GM19324 (cell line): Measurements from ENCODE around the gene STAMBPL1.

Source experiments
- ATAC-seq: cut with Tn5 transposase; IDR thresholded peaks from one replicate; pipeline ENCODE4 v1.9.1; 2021; ENCODE audit warnings: mild to moderate bottlenecking, moderate library complexity; ENCODE audit not compliant: unreplicated experiment, low FRiP score

The STAMBPL1 gene

DNA sequence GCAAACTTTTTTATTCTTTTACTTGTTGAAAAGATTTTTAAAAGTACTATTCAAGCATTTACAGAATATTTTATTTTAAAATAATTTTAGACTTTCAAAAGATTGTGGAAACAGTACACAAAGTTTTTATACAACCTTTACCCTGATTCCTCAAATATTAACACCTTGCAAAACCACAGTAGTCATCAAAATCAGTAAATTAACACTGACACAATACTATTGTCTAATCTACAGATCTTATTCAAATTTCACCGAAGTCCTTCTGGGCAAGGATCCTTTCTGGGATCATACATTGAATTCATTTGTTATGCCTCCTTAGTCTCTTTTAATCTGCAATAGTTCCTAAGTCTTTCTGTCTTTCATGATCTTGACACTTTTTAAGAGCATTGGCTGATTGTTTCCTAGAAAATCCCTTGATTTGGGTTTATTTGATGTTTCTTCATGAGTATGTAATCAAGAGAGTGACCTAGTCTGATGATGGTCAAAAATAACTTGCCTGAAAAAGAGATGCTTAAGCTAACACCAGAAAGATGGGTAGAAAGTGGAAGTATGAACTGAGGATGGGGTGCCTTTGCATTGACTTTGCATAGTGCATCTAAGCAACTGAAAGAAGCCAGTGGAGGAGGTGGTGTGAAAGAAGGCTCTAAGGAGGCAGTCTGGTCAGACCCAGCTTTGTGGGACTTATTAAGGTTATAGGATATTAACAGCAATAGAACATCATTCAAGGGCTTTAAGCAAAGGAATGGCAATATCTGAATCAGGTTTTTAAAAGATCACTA, 9.7 kb downstream of the STAMBPL1 start:
- peak; percentile 79 for ATAC-seq

DNA sequence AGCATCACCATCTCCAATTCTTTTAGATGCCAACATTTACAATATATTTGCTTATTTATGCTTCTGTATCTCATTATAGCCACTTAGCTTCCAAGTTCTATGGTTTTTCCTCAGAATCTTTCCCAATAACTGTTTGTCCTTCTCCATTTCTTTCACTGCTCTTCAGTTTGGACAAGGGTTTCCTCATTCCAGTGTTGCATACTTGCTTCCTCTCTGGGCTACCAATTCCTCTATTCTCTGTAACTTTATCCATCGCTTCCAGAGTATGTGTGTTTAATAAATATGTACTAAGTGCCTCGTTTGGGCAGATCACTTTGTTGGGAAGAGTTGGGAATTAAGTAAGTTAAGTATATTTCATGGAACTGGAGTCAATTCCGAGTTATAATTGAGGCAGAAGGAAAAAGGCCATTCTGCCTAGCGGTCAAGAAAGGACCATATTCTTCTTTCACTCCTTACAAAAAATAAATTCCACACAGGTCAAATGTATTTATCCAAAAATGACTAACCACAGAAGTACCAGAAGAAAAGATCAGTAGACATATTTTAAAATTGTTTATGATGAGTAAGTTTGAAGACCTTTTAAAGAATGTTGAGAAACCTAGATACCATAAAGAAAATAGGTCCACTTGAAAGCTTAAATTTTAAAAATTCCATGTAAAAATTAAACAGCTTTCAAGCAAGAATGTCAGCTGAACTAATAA, 10.8 kb downstream of the STAMBPL1 start:
- no peak for ATAC-seq

DNA sequence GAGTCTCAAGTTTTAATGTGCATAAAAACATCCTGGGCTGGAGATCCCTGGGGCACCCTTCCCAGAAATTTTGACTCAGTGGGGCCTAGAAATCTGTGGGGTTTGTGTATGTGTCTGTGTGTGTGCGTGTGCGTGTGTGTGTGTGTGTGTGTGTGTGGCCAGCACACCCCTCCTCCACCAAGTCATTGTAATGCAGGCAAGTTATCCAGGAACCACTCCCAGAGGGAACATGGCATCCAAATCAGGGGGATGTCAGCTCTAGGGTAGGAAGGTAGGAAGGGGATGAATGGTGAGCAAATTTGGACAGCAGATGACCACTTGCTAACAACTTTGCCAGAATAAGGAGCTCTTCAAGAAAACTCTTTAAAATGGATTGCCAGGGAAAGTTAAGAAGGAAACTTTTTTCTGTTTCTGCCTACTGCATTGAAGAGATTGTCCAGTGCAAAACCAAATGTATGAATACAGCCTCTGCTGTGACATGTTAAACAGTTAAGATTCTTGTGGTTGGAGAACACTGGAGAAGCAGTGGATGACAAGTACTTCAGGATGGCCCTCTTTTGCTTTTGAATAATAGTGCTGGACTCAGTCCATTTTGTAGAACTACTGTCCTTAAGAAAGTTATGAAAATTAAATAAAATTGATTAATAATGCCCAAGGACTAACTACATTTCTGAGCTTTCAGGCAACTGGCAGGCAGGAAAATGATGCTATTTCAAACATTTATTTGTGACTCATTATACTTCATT, 12.3 kb downstream of the STAMBPL1 start:
- no peak for ATAC-seq

DNA sequence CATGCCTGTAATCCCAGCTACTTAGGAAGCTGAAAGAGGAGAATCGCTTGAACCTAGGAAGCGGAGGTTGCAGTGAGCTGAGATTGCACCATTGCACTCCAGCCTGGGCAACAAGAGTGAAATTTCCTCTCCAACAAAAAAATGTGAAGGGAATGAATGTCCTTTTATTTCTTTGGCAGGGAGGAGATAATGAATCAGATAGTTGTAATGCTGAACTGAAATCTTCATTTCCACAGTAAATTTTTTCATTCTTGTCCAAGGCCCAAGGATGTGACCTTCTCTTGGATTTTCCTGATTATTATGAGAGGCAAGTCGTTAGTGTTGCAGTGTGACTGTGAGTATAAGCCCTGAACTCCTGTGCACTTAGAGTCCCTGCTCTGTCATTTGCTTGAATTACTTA, 13.6 kb downstream of the STAMBPL1 start:
- no peak for ATAC-seq

DNA sequence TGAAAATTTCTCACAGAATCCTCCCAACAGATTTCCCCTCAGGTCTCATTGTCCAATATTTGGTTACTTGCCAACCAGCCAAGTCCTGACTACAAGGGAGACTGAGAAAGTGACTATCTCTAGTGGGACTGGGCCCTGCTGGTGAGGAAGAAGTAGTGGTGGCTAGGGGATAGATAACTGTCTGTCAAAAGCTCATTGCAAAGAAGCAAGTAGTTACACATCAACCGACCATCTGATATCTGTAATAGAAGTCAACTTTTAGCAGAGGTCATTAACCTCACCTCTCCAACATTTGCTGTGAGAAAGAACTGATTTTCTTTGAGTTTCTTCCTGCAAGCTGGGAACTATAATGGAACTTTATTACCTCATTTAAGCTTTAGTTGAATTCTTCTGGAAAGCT, 15.2 kb downstream of the STAMBPL1 start:
- no peak for ATAC-seq

DNA sequence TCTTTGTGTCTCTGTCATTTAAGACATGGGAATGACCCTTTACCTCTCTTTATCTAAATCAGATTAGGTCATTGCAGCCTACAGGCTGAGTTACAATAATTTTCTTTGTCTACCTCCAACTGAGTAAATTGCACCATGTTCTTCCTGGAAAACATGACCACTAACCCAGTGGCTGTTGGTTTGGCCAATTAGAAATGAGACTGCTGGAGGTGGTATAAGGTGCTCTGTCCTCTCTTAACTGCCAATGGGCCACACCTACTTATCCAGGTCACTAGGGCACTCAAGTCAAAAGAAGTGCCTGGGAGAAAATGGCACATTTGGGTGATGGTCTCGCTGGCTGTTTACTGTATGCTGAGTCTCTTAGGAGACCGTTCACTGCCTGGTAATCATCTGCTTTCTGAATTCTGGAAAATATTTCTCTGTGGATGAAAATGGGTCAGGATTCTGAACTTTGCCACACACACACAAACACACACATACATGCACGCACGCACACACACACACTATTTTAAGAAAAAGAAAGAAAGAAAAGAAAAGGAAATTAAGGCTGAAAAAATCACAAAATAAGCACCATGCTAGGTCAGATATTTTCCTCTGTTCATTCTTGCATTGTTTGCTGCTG, 16.4 kb downstream of the STAMBPL1 start:
- no peak for ATAC-seq

DNA sequence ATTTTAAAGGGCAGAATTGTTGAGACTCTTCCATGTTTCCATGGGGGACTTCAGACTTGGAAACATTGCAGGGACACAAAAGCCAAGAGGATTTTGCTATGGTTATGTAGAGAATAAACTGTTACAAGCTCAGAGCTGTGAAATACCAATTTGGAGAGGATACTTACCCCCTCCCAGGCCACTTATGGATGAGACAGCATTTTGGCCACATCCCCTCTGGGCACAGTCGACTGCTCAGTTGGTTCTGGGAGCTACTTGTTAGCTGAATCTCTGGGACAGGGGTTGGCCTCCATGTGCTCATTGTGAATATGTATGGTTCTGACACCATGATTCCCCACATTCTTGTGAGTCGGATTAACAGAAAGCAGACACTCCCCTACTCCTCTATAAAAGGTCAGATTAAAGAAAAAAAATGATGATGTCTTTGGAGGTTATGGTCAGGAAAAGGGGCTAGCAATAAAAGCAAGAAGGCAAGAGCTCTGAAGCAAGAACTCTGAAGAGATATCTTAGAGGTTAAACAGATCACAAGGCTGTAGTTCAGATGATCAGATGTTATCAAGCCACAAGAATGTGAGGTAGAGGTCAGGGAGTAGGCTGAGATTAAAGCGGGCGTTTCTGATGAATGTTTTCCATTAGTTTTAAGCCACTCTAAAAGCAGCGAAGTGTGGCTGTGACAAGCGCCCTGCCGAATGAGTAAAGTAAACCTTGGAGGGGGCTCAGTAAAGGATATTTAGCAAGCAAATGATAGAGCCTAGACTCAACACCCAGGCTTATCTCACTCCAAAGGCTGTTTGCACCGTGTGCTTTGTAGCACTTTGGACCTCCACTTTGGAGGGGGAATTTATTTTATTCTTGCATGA, 17.2 kb downstream of the STAMBPL1 start:
- no peak for ATAC-seq

DNA sequence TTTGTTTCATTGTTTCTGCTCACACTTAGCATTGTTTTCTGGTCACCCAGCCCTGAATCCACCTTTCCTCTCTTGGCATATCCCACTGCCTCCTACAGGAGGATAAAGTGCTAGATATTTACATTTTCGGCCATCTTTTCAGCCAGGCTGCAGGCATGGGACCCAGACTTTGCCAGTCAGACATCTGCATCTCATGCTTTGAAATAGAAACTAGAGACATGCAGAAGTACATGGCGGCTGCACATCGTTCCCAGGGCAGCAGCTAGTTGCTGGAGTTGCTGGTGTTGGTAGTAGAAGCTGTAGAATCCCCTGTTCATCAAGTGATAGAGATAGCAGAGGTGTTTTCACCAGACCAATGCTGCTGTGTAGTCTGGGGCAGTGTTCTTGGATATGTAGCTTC, 18.7 kb downstream of the STAMBPL1 start:
- ATAC-seq = no peak

DNA sequence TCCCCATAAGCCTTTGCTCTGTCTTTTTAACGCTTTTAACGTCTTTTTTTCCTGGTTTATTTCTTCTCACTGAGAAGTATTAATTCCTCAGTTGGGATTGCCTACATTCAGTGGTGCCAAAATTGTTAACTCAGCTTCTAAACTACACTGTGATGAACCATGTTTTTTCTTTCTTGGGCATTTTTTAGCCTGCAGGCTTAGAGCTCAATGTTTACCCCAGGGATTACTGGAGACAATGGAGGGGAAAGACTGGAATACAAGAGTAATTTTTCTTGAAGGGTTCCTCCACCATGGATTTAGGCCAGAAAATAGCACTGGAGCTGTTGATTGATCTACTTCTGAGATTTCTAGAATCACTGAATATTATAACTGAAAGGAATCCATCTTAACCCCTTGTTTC, 19.8 kb downstream of the STAMBPL1 start:
- ATAC-seq = no peak

DNA sequence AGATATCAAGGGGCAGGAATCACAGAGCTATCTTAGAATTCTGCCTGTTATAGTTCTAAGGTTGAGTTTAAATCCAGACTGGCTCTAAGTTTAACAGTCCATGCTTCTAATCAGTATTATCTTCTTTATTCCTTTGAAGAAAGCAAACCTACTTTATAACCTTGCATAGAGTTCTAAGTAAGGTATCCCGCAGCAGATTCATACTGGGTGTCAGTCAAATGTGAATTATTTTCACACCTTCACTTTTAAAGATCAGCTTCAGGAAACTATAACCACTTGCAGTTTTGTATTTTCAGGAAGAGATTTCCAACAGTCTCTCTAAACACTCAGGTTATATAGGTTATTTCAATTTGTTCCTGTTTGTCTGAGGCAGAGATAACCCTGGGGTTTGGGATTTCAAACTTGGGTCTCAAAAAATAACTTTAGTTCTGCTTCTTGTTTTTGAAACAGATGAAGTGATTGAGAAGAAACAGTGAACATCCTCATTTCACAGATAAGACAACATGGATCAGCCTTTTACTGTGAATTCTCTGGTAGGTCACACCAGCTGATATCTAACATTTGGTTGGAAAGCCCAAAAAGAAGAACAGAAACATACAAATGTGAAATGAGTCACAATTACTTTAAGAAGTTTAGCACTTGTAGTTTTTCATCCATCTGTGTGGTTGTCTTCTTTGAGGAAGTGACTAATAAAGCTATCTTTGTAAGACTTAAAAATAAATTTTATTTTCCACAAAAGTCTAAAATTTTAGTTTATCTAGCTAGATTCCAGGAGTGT, 21.4 kb downstream of the STAMBPL1 start:
- peak; percentile 63 for ATAC-seq

DNA sequence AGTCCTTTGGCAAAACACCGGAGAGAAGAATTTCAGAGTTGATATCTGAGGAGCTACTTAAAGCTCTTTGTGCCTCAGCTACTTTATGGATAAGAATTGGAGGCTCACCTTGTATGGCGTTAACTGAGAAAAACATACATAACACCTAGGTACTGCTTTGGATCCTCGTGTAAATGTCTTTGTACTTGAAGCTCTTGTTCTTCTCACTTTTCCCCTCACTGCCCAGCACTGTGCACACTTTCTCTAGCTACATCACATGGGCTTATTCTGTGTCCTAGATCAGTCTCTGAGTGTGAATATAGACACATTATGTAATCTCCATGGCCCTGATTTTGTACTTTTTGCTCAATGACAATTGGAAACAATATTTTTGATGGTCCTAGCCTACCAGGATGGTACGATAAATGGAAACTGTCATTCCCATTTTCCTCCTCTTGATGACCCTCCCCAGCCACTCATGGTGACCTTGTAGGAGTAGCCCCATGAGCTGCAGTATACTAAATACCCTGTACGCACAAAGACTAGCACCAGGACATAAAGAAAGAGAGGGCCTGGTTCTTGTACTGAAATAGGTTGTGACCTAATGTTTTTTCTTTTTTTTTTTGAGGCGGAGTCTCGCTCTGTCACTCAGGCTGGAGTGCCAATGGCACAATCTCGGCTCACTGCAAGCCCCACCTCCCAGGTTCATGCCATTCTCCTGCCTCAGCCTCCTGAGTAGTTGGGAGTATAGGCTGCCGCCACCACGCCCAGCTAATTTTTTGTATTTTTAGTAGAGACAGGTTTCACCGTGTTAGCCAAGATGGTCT, 22.1 kb downstream of the STAMBPL1 start:
- ATAC-seq = peak; percentile 25

DNA sequence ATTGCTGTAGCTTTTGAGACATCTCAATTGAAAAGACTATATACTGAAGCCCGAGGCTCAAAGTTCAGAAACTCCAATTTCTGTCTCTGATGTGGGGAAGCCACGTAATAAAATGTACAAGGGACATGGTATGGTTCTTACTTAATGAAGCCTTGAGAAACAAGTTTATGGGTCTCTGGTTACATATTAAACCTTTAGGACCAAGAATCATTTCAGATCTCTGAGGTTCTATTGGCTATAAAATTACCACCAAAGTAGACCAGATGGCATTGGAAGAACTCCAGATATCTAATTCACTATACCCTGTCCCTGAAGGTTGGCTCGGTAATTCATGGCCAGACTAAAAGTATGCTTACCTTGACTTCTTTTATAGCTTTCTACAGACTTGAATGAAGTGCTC, 23.7 kb downstream of the STAMBPL1 start:
- ATAC-seq = no peak

DNA sequence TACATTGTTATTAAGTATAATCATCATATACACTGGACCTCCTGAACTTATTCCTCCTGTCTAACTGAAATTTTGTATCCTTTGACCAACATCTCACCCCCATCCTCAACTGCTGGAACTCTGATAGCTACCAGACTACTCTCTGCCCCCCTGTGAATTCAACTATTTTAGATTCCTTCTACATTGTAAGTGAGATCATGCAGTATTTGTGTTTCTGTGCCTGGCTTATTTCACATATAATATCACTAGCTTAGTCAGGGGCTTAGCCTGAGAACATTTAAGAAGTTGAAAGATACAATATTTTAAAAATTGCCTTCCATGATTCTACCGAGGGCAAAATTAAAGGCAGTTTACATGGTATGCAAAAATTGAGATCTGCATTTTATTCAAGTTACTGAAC, 26.9 kb downstream of the STAMBPL1 start:
- ATAC-seq = no peak

DNA sequence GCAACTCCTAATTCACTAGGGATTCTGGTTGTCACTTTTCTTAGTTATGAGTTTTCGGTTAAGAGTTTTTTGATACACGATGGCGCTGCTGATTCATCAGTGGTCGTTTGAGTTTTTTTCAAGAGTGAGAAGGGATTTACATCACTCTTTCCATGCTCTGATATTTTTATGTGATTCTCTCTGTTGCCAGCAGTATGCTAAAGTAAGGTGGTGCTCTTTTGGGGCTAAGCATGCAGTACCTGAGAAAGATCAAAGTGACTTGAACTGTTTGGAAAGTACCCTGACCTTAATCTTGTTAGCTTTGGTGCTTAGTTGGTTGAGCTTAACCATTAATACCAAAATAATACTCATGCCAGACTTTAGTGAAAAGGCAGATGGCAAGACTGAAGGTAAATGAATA, 28.1 kb downstream of the STAMBPL1 start:
- ATAC-seq = no peak

DNA sequence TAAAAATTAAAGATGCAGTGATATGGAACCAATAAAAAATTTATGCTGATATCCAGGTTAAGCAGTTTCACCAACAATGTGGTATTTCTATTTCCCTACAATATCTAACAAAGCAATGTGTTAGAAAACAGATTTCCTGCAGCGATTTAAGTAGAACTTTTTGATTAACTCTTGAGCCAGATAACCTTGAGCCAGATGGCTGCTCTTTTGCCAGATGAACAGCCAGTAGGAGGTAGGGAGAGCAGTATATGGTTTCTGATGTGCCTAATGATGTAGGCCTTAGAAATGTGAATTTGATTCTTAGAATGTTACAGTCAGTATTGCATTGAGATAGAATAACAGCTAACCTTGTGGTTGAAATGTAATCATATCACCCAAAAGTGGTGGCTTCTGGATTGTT, 31.1 kb downstream of the STAMBPL1 start:
- ATAC-seq = no peak

DNA sequence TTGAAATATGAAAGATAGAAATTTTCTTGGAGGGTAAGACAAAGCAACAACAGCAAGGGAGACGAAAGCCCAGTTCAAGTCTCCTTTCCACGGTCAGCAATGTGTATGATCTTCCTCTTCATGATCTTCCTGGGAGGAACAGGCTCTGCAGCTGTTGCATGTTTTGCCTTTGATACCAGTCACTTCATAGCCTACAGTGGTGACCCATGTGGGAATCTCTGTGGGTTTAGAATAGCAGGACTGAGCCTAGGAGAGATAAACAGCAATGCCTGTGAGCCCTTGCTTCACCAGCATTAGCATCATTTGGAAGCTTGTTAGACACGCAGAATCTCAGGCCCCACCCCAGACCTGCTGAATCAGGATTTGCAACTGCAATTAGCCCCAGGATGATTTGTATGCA, 31.8 kb downstream of the STAMBPL1 start:
- no peak for ATAC-seq

DNA sequence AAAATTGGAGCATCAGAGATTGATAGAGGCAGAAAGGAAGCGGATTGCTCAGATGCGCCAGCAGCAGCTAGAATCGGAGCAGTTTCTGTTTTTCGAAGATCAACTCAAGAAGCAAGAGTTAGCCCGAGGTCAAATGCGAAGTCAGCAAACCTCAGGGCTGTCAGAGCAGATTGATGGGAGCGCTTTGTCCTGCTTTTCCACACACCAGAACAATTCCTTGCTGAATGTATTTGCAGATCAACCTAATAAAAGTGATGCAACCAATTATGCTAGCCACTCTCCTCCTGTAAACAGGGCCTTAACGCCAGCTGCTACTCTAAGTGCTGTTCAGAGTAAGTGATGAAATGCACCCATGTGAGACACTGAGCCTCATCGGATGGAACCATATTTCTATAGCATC, 33.1 kb downstream of the STAMBPL1 start:
- no peak for ATAC-seq

DNA sequence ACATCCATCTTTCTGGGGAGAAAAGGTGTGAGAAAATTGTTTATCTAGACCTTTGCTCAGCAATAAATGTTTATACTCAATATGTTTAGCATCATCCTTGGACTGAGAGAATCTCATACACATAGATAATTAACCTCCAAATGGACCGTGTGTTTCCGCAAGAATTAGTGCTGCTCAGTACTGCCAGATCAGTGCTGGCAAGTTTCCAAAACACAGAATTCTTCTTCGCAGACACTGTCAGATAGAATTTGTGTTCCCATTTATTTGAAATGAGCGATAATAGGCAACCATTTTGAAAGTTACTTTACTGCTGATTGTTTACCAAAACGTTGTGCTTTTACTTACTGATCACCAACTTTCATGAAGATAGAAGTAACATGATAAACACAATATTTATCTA, 33.7 kb downstream of the STAMBPL1 start:
- ATAC-seq = no peak

DNA sequence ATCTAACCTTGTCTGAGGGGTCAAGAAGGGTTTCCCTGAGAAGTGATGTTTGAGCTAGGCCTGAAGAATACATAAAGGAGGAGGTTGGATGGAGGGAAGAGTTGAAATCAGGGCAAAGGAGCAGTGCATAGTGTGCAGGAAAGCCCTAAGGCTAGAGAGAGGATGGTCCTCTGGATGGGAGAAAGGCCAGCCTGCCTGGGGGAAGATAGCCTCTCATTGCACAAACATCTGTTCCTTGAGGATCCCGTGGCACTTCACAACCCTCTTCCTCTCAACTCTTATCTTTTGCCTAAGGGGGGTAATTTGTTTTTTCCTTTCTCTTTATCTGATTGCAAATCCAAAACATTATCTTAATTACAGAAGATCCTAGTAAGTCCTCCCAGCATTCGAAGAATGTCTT, 35.7 kb downstream of the STAMBPL1 start:
- ATAC-seq = no peak
